HepG2 (cell line): ENCODE results near the gene SLC25A45. TPM values are rescaled to one million over a fixed set of nuclear protein-coding genes. Genes with fewer than 3 reads are reported as not detected.

Source experiments
- ATAC-seq: fragments of 200-7000 bp; cut with Tn5 transposase; 3 replicates; pipeline ENCODE4 v1.9.1; 2020; ENCODE audit warnings: mild to moderate bottlenecking, moderate library complexity
- BruUV-seq: library from RNA; stranded (reverse); fragments of 400-500 nt; replicated peaks from 2 replicates; lab custom pipeline; 2021; lab: Mats Ljungman, UMichigan
- CTCF ChIA-PET: fragments of 300-600 bp; formaldehyde crosslinking; extraction: SDS; loops from one replicate; lab custom pipeline; 2021; ENCODE audit warnings: low total read pairs, inconsistent platforms, low intra/inter-chr PET ratio; lab: Yijun Ruan, JAX
- POLR2A ChIA-PET: fragments of 350-600 bp; sonication (Branson Sonifier 250); formaldehyde crosslinking; loops from one replicate; lab custom pipeline; 2020; ENCODE audit warnings: antibody characterized with exemption, inconsistent platforms; lab: Yijun Ruan, JAX
- DNase-seq: peaks from one replicate; pipeline ENCODE4 v3.0.0-alpha.2; 2015; ENCODE audit warnings: low spot score
- FAIRE-seq: peaks from 3 replicates; lab custom pipeline; 2011; peaks lifted over from hg19 to GRCh38; lab: Jason Lieb, UNC
- H2AFZ ChIP-seq: one replicate; pipeline ENCODE4 v1.6.1; 2011; ENCODE audit warnings: low read length, inconsistent platforms
- H3K27ac ChIP-seq: fragments of 300-600 bp; 3 replicates; pipeline ENCODE4 v1.8.0; 2011; ENCODE audit warnings: mixed run types, mild to moderate bottlenecking, mixed read lengths, low read length, inconsistent platforms; ENCODE audit not compliant: insufficient read depth; ENCODE audit errors: extremely low read length
- H3K27me3 ChIP-seq, 2 experiments: fragments of 200-600 bp in 1 of 2; 2 replicates in 1 of 2; 3 replicates in 1 of 2; pipeline versions ENCODE4 v1.6.0 to v1.8.0; 2011; ENCODE audit warnings: low read length in 2 of 2, mild to moderate bottlenecking in 2 of 2, moderate library complexity in 2 of 2, inconsistent platforms in 1 of 2; ENCODE audit not compliant: insufficient read depth in 2 of 2, control insufficient read depth in 1 of 2
- H3K36me3 ChIP-seq, 2 experiments: fragments of 200-600 bp in 1 of 2; replicated peaks in 1 of 2; 2 replicates in 1 of 2; 3 replicates in 1 of 2; pipeline versions ENCODE4 v1.5.1 to v1.8.0; 2011; ENCODE audit warnings: low read length in 2 of 2, inconsistent platforms in 1 of 2; ENCODE audit not compliant: insufficient read depth in 2 of 2, control insufficient read depth in 1 of 2
- H3K4me1 ChIP-seq: 2 replicates; pipeline ENCODE4 v1.5.1; 2012; ENCODE audit warnings: low read length, inconsistent platforms; ENCODE audit not compliant: insufficient read depth
- H3K4me2 ChIP-seq: 2 replicates; pipeline ENCODE4 v1.6.0; 2011; ENCODE audit warnings: low read depth, low read length, inconsistent platforms
- H3K4me3 ChIP-seq, 3 experiments: fragments of 200-600 bp in 1 of 3; sonication (generic), shearing (Covaris generic) in 1 of 3; replicated peaks in 1 of 3; 2 replicates each; pipeline ENCODE4 v1.5.1; 2011 to 2016; ENCODE audit warnings: low read length in 3 of 3, inconsistent platforms in 2 of 3, low read depth in 2 of 3, mild to moderate bottlenecking in 2 of 3, control low read depth in 1 of 3, mixed read lengths in 1 of 3; ENCODE audit not compliant: insufficient read depth in 1 of 3
- H3K79me2 ChIP-seq: one replicate; pipeline ENCODE4 v1.6.1; 2011; ENCODE audit warnings: low read length, inconsistent platforms; ENCODE audit not compliant: insufficient read depth
- H3K9ac ChIP-seq: 2 replicates; pipeline ENCODE4 v1.6.0; 2011; ENCODE audit warnings: mild to moderate bottlenecking, low read depth, low read length, inconsistent platforms; ENCODE audit not compliant: insufficient read depth
- H3K9me3 ChIP-seq: 2 replicates; pipeline ENCODE4 v1.5.1; 2012; ENCODE audit warnings: mild to moderate bottlenecking, low read length
- H4K20me1 ChIP-seq: 2 replicates; pipeline ENCODE4 v1.6.0; 2011; ENCODE audit warnings: inconsistent platforms, mild to moderate bottlenecking, low read length, moderate library complexity; ENCODE audit not compliant: insufficient read depth
- AGO1 ChIP-seq: fragments of 200-400 bp; formaldehyde crosslinking; IDR thresholded peaks from 2 replicates; pipeline ENCODE4 v1.6.1; 2017; ENCODE audit warnings: mild to moderate bottlenecking, low read depth, low read length, moderate library complexity; ENCODE audit not compliant: poor library complexity, severe bottlenecking
- GATAD2A ChIP-seq: IDR thresholded peaks from 2 replicates; pipeline ENCODE4 v1.6.1; 2016
- ISX ChIP-seq: sonication (generic); formaldehyde crosslinking; conservative IDR thresholded peaks from 2 replicates; pipeline ENCODE4 v1.5.0; 2020; ENCODE audit warnings: missing genetic modification reagents
- KDM3A ChIP-seq: IDR thresholded peaks from 2 replicates; pipeline ENCODE4 v1.6.1; 2018; ENCODE audit warnings: low read depth, missing compliant biosample characterization
- PHB2 ChIP-seq: fragments of 450-650 bp; IDR thresholded peaks from 2 replicates; pipeline ENCODE4 v1.6.1; 2018; ENCODE audit not compliant: partially characterized antibody
- PPARG ChIP-seq: conservative IDR thresholded peaks from 2 replicates; pipeline ENCODE4 v1.6.1; 2016; ENCODE audit warnings: missing biosample characterization, missing genetic modification reagents
- SP5 ChIP-seq: IDR thresholded peaks from 2 replicates; pipeline ENCODE4 v1.6.1; 2016; ENCODE audit warnings: low read depth, borderline replicate concordance
- XRCC5 ChIP-seq: fragments of 200-400 bp; formaldehyde crosslinking; optimal IDR thresholded peaks from 2 replicates; pipeline ENCODE3; 2017; ENCODE audit warnings: mild to moderate bottlenecking, low read length
- ZFP1 ChIP-seq: IDR thresholded peaks from 2 replicates; pipeline ENCODE4 v1.6.1; 2016
- ZNF33A ChIP-seq: sonication (generic); formaldehyde crosslinking; IDR thresholded peaks from 2 replicates; pipeline ENCODE4 v1.5.1; 2020; ENCODE audit warnings: missing genetic modification reagents, mild to moderate bottlenecking, moderate library complexity, borderline replicate concordance
- ZNF382 ChIP-seq: sonication (generic); formaldehyde crosslinking; IDR thresholded peaks from 2 replicates; pipeline ENCODE4 v1.5.0; 2020; ENCODE audit warnings: missing genetic modification reagents, mild to moderate bottlenecking, borderline replicate concordance
- ZNF543 ChIP-seq: sonication (generic); formaldehyde crosslinking; IDR thresholded peaks from 2 replicates; pipeline ENCODE4 v1.4.0; 2020; ENCODE audit warnings: mild to moderate bottlenecking, missing genetic modification reagents
- ZNF780A ChIP-seq: sonication (generic); formaldehyde crosslinking; IDR thresholded peaks from 2 replicates; pipeline ENCODE4 v1.8.0; 2022; ENCODE audit warnings: mild to moderate bottlenecking, missing genetic modification reagents, moderate library complexity
- WGBS: methylation state at CpG from one replicate; pipeline ENCODE4 v1.1.6; 2017; ENCODE audit warnings: low lambda C conversion rate; 5-methylcytosine and 5-hydroxymethylcytosine counted together
- in situ Hi-C: cut with HindIII; loops from 2 replicates; pipeline ENCODE4 v1.10.0; 2017; ENCODE audit warnings: low pct_unique_long_range_greater_than_20kb; ENCODE audit not compliant: extremely low pct_ligation_motif_present
- intact Hi-C: fragments of 100-400 bp; cut with micrococcal nuclease; formaldehyde crosslinking; loops from one replicate; pipeline ENCODE4 v1.10.0; 2022; ENCODE audit not compliant: unreplicated experiment
- polyA plus RNA-seq, 8 experiments: library from polyadenylated mRNA; depleted of rRNA in 3 of 8; stranded (reverse) in 7 of 8; unstranded in 1 of 8; fragments of >200 nt; fragmentation: Illumina TruSeq in 4 of 8; extraction: Trizol in 4 of 8; gene quantifications; 2 replicates each; pipeline versions ENCODE4 v1.2.1 to v1.2.3, GENCODE V29; 2011 to 2016; ENCODE audit warnings: low read depth in 4 of 8, missing spikeins in 1 of 8, mixed read lengths in 1 of 8; ENCODE audit not compliant: insufficient read depth in 1 of 8
- total RNA-seq, 5 experiments: library from RNA; depleted of rRNA; stranded (reverse); fragments of >200 nt; fragmentation: Illumina TruSeq; extraction: Trizol; gene quantifications; 2 replicates each; pipeline ENCODE4 v1.2.3, GENCODE V29; 2016; ENCODE audit warnings: low read depth in 1 of 5
- TF ChIP-seq, protein P1 (sequence below): sonication (generic); formaldehyde crosslinking; conservative IDR thresholded peaks from 2 replicates; pipeline ENCODE4 v1.4.0; 2020; ENCODE audit warnings: missing genetic modification reagents
- TF ChIP-seq, protein P2 (sequence below): sonication (generic); formaldehyde crosslinking; IDR thresholded peaks from 2 replicates; pipeline ENCODE4 v1.4.0; 2020; ENCODE audit warnings: missing genetic modification reagents

The SLC25A45 gene
- total and polyA plus RNA-seq, 2 of the 13 experiments (the other 11 are each of a cell fraction or from before 2014, with no cell fraction given): 1.2 to 3.4 TPM

DNA sequence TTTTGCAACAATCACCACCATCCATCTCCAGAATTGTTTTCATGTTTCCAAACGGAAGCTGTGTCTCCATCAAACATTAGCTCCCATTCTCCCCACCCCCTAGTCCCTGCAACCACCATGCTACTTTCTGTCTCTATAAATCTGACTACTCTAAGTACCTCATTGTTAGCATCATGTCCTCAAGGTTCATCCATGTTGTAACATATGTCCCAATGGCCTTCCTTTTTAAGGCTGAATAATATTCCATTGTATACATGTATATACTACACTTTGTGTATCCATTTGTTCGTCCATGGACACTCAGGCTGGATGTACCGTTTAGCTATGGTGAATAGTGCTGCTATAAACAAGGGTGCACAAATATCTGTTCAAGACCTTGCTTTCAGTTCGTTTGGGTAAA lies 57.0 kb downstream of the SLC25A45 start:
- Histone ChIP-seq H3K9ac (no peak overlapping the region), H3K4me1 (peaks cover 15% of the 10 kb centered on the region)
- DNase-seq: no peak
- TF ChIP-seq PHB2 (no peak), ISX (CRISPR knock-in tag) (no peak), AGO1 (no peak), ZFP1 (CRISPR knock-in tag) (no peak), GATAD2A (no peak), KDM3A (CRISPR knock-in tag) (no peak), ZNF780A (CRISPR knock-in tag) (no peak), SP5 (CRISPR knock-in tag) (no peak), PPARG (CRISPR knock-in tag) (no peak), ZNF543 (no peak), ZNF33A (CRISPR knock-in tag) (no peak), XRCC5 (no peak), ZNF382 (CRISPR knock-in tag) (no peak)
- TF ChIP-seq, protein P1, sequence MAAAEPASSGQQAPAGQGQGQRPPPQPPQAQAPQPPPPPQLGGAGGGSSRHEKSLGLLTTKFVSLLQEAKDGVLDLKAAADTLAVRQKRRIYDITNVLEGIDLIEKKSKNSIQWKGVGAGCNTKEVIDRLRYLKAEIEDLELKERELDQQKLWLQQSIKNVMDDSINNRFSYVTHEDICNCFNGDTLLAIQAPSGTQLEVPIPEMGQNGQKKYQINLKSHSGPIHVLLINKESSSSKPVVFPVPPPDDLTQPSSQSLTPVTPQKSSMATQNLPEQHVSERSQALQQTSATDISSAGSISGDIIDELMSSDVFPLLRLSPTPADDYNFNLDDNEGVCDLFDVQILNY (CRISPR knock-in tag): no peak
- TF ChIP-seq, protein P2, sequence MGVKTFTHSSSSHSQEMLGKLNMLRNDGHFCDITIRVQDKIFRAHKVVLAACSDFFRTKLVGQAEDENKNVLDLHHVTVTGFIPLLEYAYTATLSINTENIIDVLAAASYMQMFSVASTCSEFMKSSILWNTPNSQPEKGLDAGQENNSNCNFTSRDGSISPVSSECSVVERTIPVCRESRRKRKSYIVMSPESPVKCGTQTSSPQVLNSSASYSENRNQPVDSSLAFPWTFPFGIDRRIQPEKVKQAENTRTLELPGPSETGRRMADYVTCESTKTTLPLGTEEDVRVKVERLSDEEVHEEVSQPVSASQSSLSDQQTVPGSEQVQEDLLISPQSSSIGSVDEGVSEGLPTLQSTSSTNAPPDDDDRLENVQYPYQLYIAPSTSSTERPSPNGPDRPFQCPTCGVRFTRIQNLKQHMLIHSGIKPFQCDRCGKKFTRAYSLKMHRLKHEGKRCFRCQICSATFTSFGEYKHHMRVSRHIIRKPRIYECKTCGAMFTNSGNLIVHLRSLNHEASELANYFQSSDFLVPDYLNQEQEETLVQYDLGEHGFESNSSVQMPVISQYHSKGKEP: no peak
- TF ChIP-seq, all 625 proteins: peak for 0
- Histone ChIP-seq H4K20me1 (no peaks in the 10 kb centered on the region), H3K4me2 (no peak overlapping the region), H3K4me3 (no peak overlapping the region), H3K79me2 (no peaks in the 10 kb centered on the region), H2AFZ (no peak overlapping the region), H3K9me3 (no peaks in the 10 kb centered on the region), H3K27ac (no peak overlapping the region), H3K36me3 (peaks cover 7 to 21% of the 10 kb centered on the region in 2 experiments; a peak in 3 of 5 replicates), H3K27me3 (no peaks in the 10 kb centered on the region)
- FAIRE-seq (no peak), ATAC-seq (no peak)
- in situ Hi-C loops: no loop called here
- CTCF ChIA-PET: no interaction called here
- intact Hi-C loops: no loop called here
- WGBS: 80% methylated on average over 4 of the region's 4 CpGs
- no TSS peak for BruUV-seq
- POLR2A ChIA-PET: interaction anchor here (1.2 to 1.7 kb wide), 3 partner anchors 8 to 50 kb away, joined by 3 to 6 read pairs (median 4); partner anchors contain the start of gene DPF2

Other genes starting within 250 kb of the SLC25A45 start
- gene SYVN1, start 248.1 kb downstream of the SLC25A45 start, total RNA-seq (2016; rRNA removed; fragmentation: Illumina TruSeq; extraction: Trizol): 7.4 and 10.3 TPM in 2 replicates
- 22.5 and 25.8 TPM in 2 replicates for gene SYVN1, start 248.1 kb downstream of the SLC25A45 start, polyA plus RNA-seq (2011; rRNA removed)
- gene SPDYC, start 212.4 kb downstream of the SLC25A45 start, total RNA-seq (2016; rRNA removed; fragmentation: Illumina TruSeq; extraction: Trizol): 0.15 TPM in 1 of 2 replicates, not detected in the other
- gene SPDYC, start 212.4 kb downstream of the SLC25A45 start, polyA plus RNA-seq (2011; rRNA removed): 0.26 and 0.33 TPM in 2 replicates
- 51.2 and 57.3 TPM in 2 replicates for gene CAPN1, start 200.7 kb downstream of the SLC25A45 start, total RNA-seq (2016; rRNA removed; fragmentation: Illumina TruSeq; extraction: Trizol)
- 82.6 and 92.6 TPM in 2 replicates for gene CAPN1, start 200.7 kb downstream of the SLC25A45 start, polyA plus RNA-seq (2011; rRNA removed)
- 10.7 and 15.6 TPM in 2 replicates for gene POLA2, start 120.7 kb downstream of the SLC25A45 start, total RNA-seq (2016; rRNA removed; fragmentation: Illumina TruSeq; extraction: Trizol)
- gene POLA2, start 120.7 kb downstream of the SLC25A45 start, polyA plus RNA-seq (2011; rRNA removed): 9.1 and 9.7 TPM in 2 replicates
- gene CDC42EP2, start 67.8 kb downstream of the SLC25A45 start, total RNA-seq (2016; rRNA removed; fragmentation: Illumina TruSeq; extraction: Trizol): 2.5 and 7.1 TPM in 2 replicates
- gene CDC42EP2, start 67.8 kb downstream of the SLC25A45 start, polyA plus RNA-seq (2011; rRNA removed): 2.3 and 4.2 TPM in 2 replicates
- 30.4 and 31.0 TPM in 2 replicates for gene DPF2, start 48.8 kb downstream of the SLC25A45 start, total RNA-seq (2016; rRNA removed; fragmentation: Illumina TruSeq; extraction: Trizol)
- 20.4 and 21.0 TPM in 2 replicates for gene DPF2, start 48.8 kb downstream of the SLC25A45 start, polyA plus RNA-seq (2011; rRNA removed)
- gene TIGD3, start 27.9 kb downstream of the SLC25A45 start, total RNA-seq (2016; rRNA removed; fragmentation: Illumina TruSeq; extraction: Trizol): 4.0 and 4.9 TPM in 2 replicates
- gene TIGD3, start 27.9 kb downstream of the SLC25A45 start, polyA plus RNA-seq (2011; rRNA removed): 0.49 and 1.0 TPM in 2 replicates
- 18.0 and 20.6 TPM in 2 replicates for gene FRMD8, start 4.0 kb upstream of the SLC25A45 start, total RNA-seq (2016; rRNA removed; fragmentation: Illumina TruSeq; extraction: Trizol)
- gene FRMD8, start 4.0 kb upstream of the SLC25A45 start, polyA plus RNA-seq (2011; rRNA removed): 5.8 and 9.4 TPM in 2 replicates
- gene NEAT1, start 40.2 kb upstream of the SLC25A45 start, total RNA-seq (2016; rRNA removed; fragmentation: Illumina TruSeq; extraction: Trizol): 10.5 and 20.5 TPM in 2 replicates
- 41.2 and 41.3 TPM in 2 replicates for gene NEAT1, start 40.2 kb upstream of the SLC25A45 start, polyA plus RNA-seq (2011; rRNA removed)
- 302 and 1,237 TPM in 2 replicates for gene MALAT1, start 116.4 kb upstream of the SLC25A45 start, total RNA-seq (2016; rRNA removed; fragmentation: Illumina TruSeq; extraction: Trizol)
- 143 and 217 TPM in 2 replicates for gene MALAT1, start 116.4 kb upstream of the SLC25A45 start, polyA plus RNA-seq (2011; rRNA removed)
- 61.7 and 65.9 TPM in 2 replicates for gene SCYL1, start 142.4 kb upstream of the SLC25A45 start, total RNA-seq (2016; rRNA removed; fragmentation: Illumina TruSeq; extraction: Trizol)
- 103 and 122 TPM in 2 replicates for gene SCYL1, start 142.4 kb upstream of the SLC25A45 start, polyA plus RNA-seq (2011; rRNA removed)
- 4.2 and 12.2 TPM in 2 replicates for gene LTBP3, start 175.7 kb upstream of the SLC25A45 start, total RNA-seq (2016; rRNA removed; fragmentation: Illumina TruSeq; extraction: Trizol)
- 60.3 and 68.1 TPM in 2 replicates for gene LTBP3, start 175.7 kb upstream of the SLC25A45 start, polyA plus RNA-seq (2011; rRNA removed)
- 34.0 and 40.0 TPM in 2 replicates for gene ZNRD2, start 187.8 kb upstream of the SLC25A45 start, total RNA-seq (2016; rRNA removed; fragmentation: Illumina TruSeq; extraction: Trizol)
- gene ZNRD2, start 187.8 kb upstream of the SLC25A45 start, polyA plus RNA-seq (2011; rRNA removed): 29.2 and 31.4 TPM in 2 replicates
- gene FAM89B, start 189.9 kb upstream of the SLC25A45 start, total RNA-seq (2016; rRNA removed; fragmentation: Illumina TruSeq; extraction: Trizol): 3.6 and 5.7 TPM in 2 replicates
- 8.0 and 11.5 TPM in 2 replicates for gene FAM89B, start 189.9 kb upstream of the SLC25A45 start, polyA plus RNA-seq (2011; rRNA removed)
- gene EHBP1L1, start 193.4 kb upstream of the SLC25A45 start, total RNA-seq (2016; rRNA removed; fragmentation: Illumina TruSeq; extraction: Trizol): 5.4 and 10.6 TPM in 2 replicates
- gene EHBP1L1, start 193.4 kb upstream of the SLC25A45 start, polyA plus RNA-seq (2011; rRNA removed): 8.3 and 14.4 TPM in 2 replicates
- not detected in 2 replicates for gene KCNK7, start 213.2 kb upstream of the SLC25A45 start, total RNA-seq (2016; rRNA removed; fragmentation: Illumina TruSeq; extraction: Trizol)
- 0.11 and 0.14 TPM in 2 replicates for gene KCNK7, start 213.2 kb upstream of the SLC25A45 start, polyA plus RNA-seq (2011; rRNA removed)
- 35.6 and 51.5 TPM in 2 replicates for gene MAP3K11, start 231.6 kb upstream of the SLC25A45 start, total RNA-seq (2016; rRNA removed; fragmentation: Illumina TruSeq; extraction: Trizol)
- gene MAP3K11, start 231.6 kb upstream of the SLC25A45 start, polyA plus RNA-seq (2011; rRNA removed): 35.9 and 54.6 TPM in 2 replicates
- gene PCNX3, start 233.1 kb upstream of the SLC25A45 start, total RNA-seq (2016; rRNA removed; fragmentation: Illumina TruSeq; extraction: Trizol): 14.5 and 23.0 TPM in 2 replicates
- 16.2 and 23.1 TPM in 2 replicates for gene PCNX3, start 233.1 kb upstream of the SLC25A45 start, polyA plus RNA-seq (2011; rRNA removed)